H9 (cell line): Measurements from ENCODE around the gene WDR88. TPM values are rescaled to one million over a fixed set of nuclear protein-coding genes. Genes with fewer than 3 reads are reported as not detected.

Experiments
- DNase-seq: peaks from one replicate; pipeline ENCODE4 v3.0.0-alpha.2; 2017
- H2AFZ ChIP-seq: one replicate; pipeline ENCODE4 v1.6.1; 2013; ENCODE audit warnings: mild to moderate bottlenecking, low read length, control low read depth, moderate library complexity
- H2AK5ac ChIP-seq: 2 replicates; pipeline ENCODE4 v1.6.1; 2013; ENCODE audit warnings: low read length, control low read depth, mixed read lengths; ENCODE audit not compliant: insufficient read length
- H2BK120ac ChIP-seq: one replicate; pipeline ENCODE4 v1.6.1; 2013; ENCODE audit warnings: low read depth, mild to moderate bottlenecking, low read length, control low read depth, inconsistent platforms; ENCODE audit not compliant: poor library complexity, severe bottlenecking
- H2BK12ac ChIP-seq: 2 replicates; pipeline ENCODE4 v1.6.1; 2013; ENCODE audit warnings: low read length, control low read depth, mixed read lengths, low read depth; ENCODE audit not compliant: insufficient read length
- H2BK15ac ChIP-seq: 2 replicates; pipeline ENCODE4 v1.6.1; 2013; ENCODE audit warnings: low read depth, low read length, control low read depth
- H2BK20ac ChIP-seq: one replicate; pipeline ENCODE4 v1.6.1; 2013; ENCODE audit warnings: low read depth, mild to moderate bottlenecking, low read length, control low read depth, inconsistent platforms; ENCODE audit not compliant: poor library complexity, severe bottlenecking
- H2BK5ac ChIP-seq: 2 replicates; pipeline ENCODE4 v1.6.1; 2013; ENCODE audit warnings: low read length, control low read depth, mixed read lengths; ENCODE audit not compliant: insufficient read length
- H3K14ac ChIP-seq: 2 replicates; pipeline ENCODE4 v1.6.1; 2013; ENCODE audit warnings: low read length, control low read depth; ENCODE audit not compliant: insufficient read depth
- H3K18ac ChIP-seq: 2 replicates; pipeline ENCODE4 v1.6.1; 2013; ENCODE audit warnings: low read depth, mild to moderate bottlenecking, mixed read lengths, low read length, control low read depth; ENCODE audit not compliant: insufficient read length
- H3K23ac ChIP-seq: 2 replicates; pipeline ENCODE4 v1.6.1; 2013; ENCODE audit warnings: low read length, control low read depth, mixed read lengths, low read depth; ENCODE audit not compliant: insufficient read length
- H3K23me2 ChIP-seq: 2 replicates; pipeline ENCODE4 v1.6.1; 2013; ENCODE audit warnings: low read depth, mild to moderate bottlenecking, mixed read lengths, low read length, control low read depth; ENCODE audit not compliant: insufficient read length, poor library complexity, severe bottlenecking
- H3K27ac ChIP-seq: 2 replicates; pipeline ENCODE4 v1.5.1; 2013; ENCODE audit warnings: low read length, control low read depth, mixed read lengths, low read depth; ENCODE audit not compliant: insufficient read length
- H3K27me3 ChIP-seq: 2 replicates; pipeline ENCODE4 v1.6.1; 2013; ENCODE audit warnings: low read length, control low read depth, inconsistent platforms; ENCODE audit not compliant: insufficient read depth
- H3K4ac ChIP-seq: 2 replicates; pipeline ENCODE4 v1.6.1; 2013; ENCODE audit warnings: low read depth, mild to moderate bottlenecking, control low read depth, inconsistent platforms, low read length, moderate library complexity
- H3K4me1 ChIP-seq: 2 replicates; pipeline ENCODE4 v1.6.1; 2013; ENCODE audit warnings: low read length, control low read depth, inconsistent platforms; ENCODE audit not compliant: insufficient read depth
- H3K4me2 ChIP-seq: 2 replicates; pipeline ENCODE4 v1.6.1; 2013; ENCODE audit warnings: low read length, control low read depth, mixed read lengths; ENCODE audit not compliant: insufficient read length, insufficient read depth
- H3K56ac ChIP-seq: 2 replicates; pipeline ENCODE4 v1.6.1; 2013; ENCODE audit warnings: low read depth, mild to moderate bottlenecking, mixed read lengths, low read length, control low read depth; ENCODE audit not compliant: insufficient read length
- H3K79me1 ChIP-seq: 2 replicates; pipeline ENCODE4 v1.6.1; 2013; ENCODE audit warnings: low read depth, mild to moderate bottlenecking, moderate library complexity, low read length, control low read depth, inconsistent platforms; ENCODE audit not compliant: insufficient read depth, poor library complexity, severe bottlenecking
- H3K79me2 ChIP-seq: 2 replicates; pipeline ENCODE4 v1.6.1; 2013; ENCODE audit warnings: low read length, control low read depth, inconsistent platforms; ENCODE audit not compliant: insufficient read depth
- H3K9ac ChIP-seq: 2 replicates; pipeline ENCODE4 v1.6.1; 2013; ENCODE audit warnings: low read length, control low read depth, mixed read lengths; ENCODE audit not compliant: insufficient read length; ENCODE audit errors: extremely low read depth
- H3K9me3 ChIP-seq: one replicate; pipeline ENCODE4 v1.6.1; 2013; ENCODE audit warnings: low read depth, low read length, inconsistent platforms; ENCODE audit not compliant: control insufficient read depth
- H3T11ph ChIP-seq: one replicate; pipeline ENCODE4 v1.6.1; 2013; ENCODE audit warnings: mild to moderate bottlenecking, low read length, control low read depth, inconsistent platforms
- H4K20me1 ChIP-seq: one replicate; pipeline ENCODE4 v1.6.1; 2013; ENCODE audit not compliant: control insufficient read depth, insufficient read length, insufficient read depth
- H4K5ac ChIP-seq: 2 replicates; pipeline ENCODE4 v1.6.1; 2013; ENCODE audit warnings: low read depth, mild to moderate bottlenecking, mixed read lengths, low read length, control low read depth; ENCODE audit not compliant: insufficient read length
- H4K8ac ChIP-seq: replicated peaks from 2 replicates; pipeline ENCODE4 v1.6.1; 2013; ENCODE audit warnings: low read length, control low read depth, mixed read lengths, low read depth; ENCODE audit not compliant: insufficient read length
- H4K91ac ChIP-seq: 2 replicates; pipeline ENCODE4 v1.6.1; 2013; ENCODE audit warnings: low read depth, mild to moderate bottlenecking, moderate library complexity, mixed read lengths, low read length, control low read depth; ENCODE audit not compliant: insufficient read length
- H3K27ac Mint-ChIP-seq, 3 experiments: 2 replicates in 2 of 3; 3 replicates in 1 of 3; pipeline ENCODE4 v1.8.0; 2020 to 2021; ENCODE audit warnings: mixed read lengths in 3 of 3, mild to moderate bottlenecking in 1 of 3, moderate library complexity in 1 of 3
- H3K27me3 Mint-ChIP-seq: 2 replicates; pipeline ENCODE4 v1.8.0; 2021; ENCODE audit warnings: low read depth, mild to moderate bottlenecking, moderate library complexity, mixed read lengths
- H3K36me3 Mint-ChIP-seq, 3 experiments: 2 replicates in 2 of 3; 3 replicates in 1 of 3; pipeline ENCODE4 v1.8.0; 2020 to 2021; ENCODE audit warnings: low read depth in 3 of 3, mixed read lengths in 3 of 3; ENCODE audit not compliant: insufficient read depth in 1 of 3
- H3K4me1 Mint-ChIP-seq, 2 experiments: 2 replicates each; pipeline ENCODE4 v1.8.0; 2020; ENCODE audit warnings: mixed read lengths in 2 of 2
- H3K4me3 Mint-ChIP-seq, 2 experiments: 2 replicates in 1 of 2; 3 replicates in 1 of 2; pipeline ENCODE4 v1.8.0; 2020 to 2021; ENCODE audit warnings: mild to moderate bottlenecking in 2 of 2, mixed read lengths in 2 of 2, moderate library complexity in 1 of 2
- H3K9me3 Mint-ChIP-seq, 2 experiments: 2 replicates in 1 of 2; 3 replicates in 1 of 2; pipeline ENCODE4 v1.8.0; 2020; ENCODE audit warnings: mild to moderate bottlenecking in 2 of 2, mixed read lengths in 2 of 2, moderate library complexity in 1 of 2
- CTCF ChIP-seq: fragments of 200-600 bp; sonication (generic); conservative IDR thresholded peaks from 3 replicates; pipeline ENCODE4 v1.8.0; 2021; ENCODE audit warnings: antibody characterized with exemption, mild to moderate bottlenecking
- WGBS: extraction: QIAGEN DNeasy Blood & Tissue Kit; methylation state at CpG from one replicate; pipeline ENCODE4 v1.1.7; 2013; ENCODE audit warnings: missing lambda C conversion rate, low lambda C conversion rate, mixed read lengths; ENCODE audit not compliant: insufficient read length; ENCODE audit errors: extremely low coverage; 5-methylcytosine and 5-hydroxymethylcytosine counted together
- total RNA-seq: library from RNA; stranded (reverse); gene quantifications from 2 replicates; pipeline ENCODE4 v1.2.1, GENCODE V29; 2021

The WDR88 gene
- total RNA-seq, 1 experiment from 2014 or later: not detected

GRCh38 chr19:33118643-33119042, 13.3 kb upstream of the WDR88 start:
- Histone ChIP-seq H3K23me2 (no peaks in the 10 kb centered on the region), H2BK12ac (no peak overlapping the region), H3K27ac (no peak overlapping the region), H2BK120ac (no peak overlapping the region), H3K18ac (no peak overlapping the region), H3K79me1 (no peaks in the 10 kb centered on the region), H3K56ac (no peak overlapping the region), H2BK5ac (no peak overlapping the region), H4K5ac (no peak overlapping the region), H3K4me2 (no peak overlapping the region), H3T11ph (no peak overlapping the region), H2BK20ac (no peak overlapping the region), H3K9ac (no peak overlapping the region), H4K8ac (no peak overlapping the region), H2AK5ac (no peak overlapping the region), H2BK15ac (no peak overlapping the region), H2AFZ (no peak overlapping the region), H3K27me3 (no peaks in the 10 kb centered on the region), H3K79me2 (no peaks in the 10 kb centered on the region), H3K9me3 (no peaks in the 10 kb centered on the region), H3K23ac (no peak overlapping the region), H3K14ac (no peak overlapping the region), H4K91ac (no peak overlapping the region), H3K4me1 (no peaks in the 10 kb centered on the region), H3K4ac (no peak overlapping the region), H4K20me1 (no peaks in the 10 kb centered on the region)
- WGBS: no CpG with 5 or more reads among the region's 10 CpGs
- peaks cover 7 to 44% (median 36%) of the 10 kb centered on the region in 3 experiments for H3K36me3 Mint-ChIP-seq
- no peaks in the 10 kb centered on the region; a peak in 1 of 5 replicates for H3K9me3 Mint-ChIP-seq
- TF ChIP-seq CTCF: no peak
- H3K27ac Mint-ChIP-seq: no peak overlapping the region; a peak in 3 of 7 replicates
- H3K4me3 Mint-ChIP-seq: no peak overlapping the region
- H3K27me3 Mint-ChIP-seq: no peaks in the 10 kb centered on the region
- DNase-seq: no peak
- H3K4me1 Mint-ChIP-seq: peaks cover 0 to 6% of the 10 kb centered on the region in 2 experiments; a peak in 3 of 4 replicates
